NOMO-1 treated with dmso at 0.1 percent for 144 hours (cell line): ENCODE results near the gene VPS4A.

Experiments
- DNase-seq: peaks from one replicate; lab custom pipeline; 2025; ENCODE audit not compliant: unreplicated experiment; lab: John Stamatoyannopoulos, UW

VPS4A gene

GRCh38 chr16:69363281-69363717 lies 52.1 kb downstream of the VPS4A start:
- no peak for DNase-seq

- no peak for DNase-seq
Observed at GRCh38 chr16:69364088-69364487, 52.9 kb downstream of the VPS4A start.

GRCh38 chr16:69365901-69366300 lies 54.8 kb downstream of the VPS4A start:
- DNase-seq, result no peak

GRCh38 chr16:69366431-69366830 lies 55.3 kb downstream of the VPS4A start:
- no peak for DNase-seq

GRCh38 chr16:69367980-69368379 lies 56.8 kb downstream of the VPS4A start:
- no peak for DNase-seq

- no peak for DNase-seq
Observed at GRCh38 chr16:69368866-69369265, 57.7 kb downstream of the VPS4A start.

- DNase-seq, result no peak
Observed at GRCh38 chr16:69371564-69371963, 60.4 kb downstream of the VPS4A start.

- no peak for DNase-seq
Observed at GRCh38 chr16:69373019-69373418, 61.9 kb downstream of the VPS4A start.
